ENCODE measurements around the gene KIAA0513.

Gene KIAA0513

GRCh38 chr16:85027349-85027957 lies at the start of gene KIAA0513:
KIAA0513 (plus strand) TSS chr16:85027795; CDS start chr16:85067072, 39,277 bp downstream.
- DNase-seq (ENCODE audit: low spot score): peak; percentile 95

- DNase-seq (ENCODE audit: low spot score): no peak
Observed at GRCh38 chr16:84979516-84979915, 48.1 kb upstream of the KIAA0513 start.

- peak; percentile 26 for DNase-seq (ENCODE audit: low spot score)
Observed at GRCh38 chr16:84982434-84982833, 45.2 kb upstream of the KIAA0513 start.

- DNase-seq (ENCODE audit: low spot score): no peak
Observed at GRCh38 chr16:84985079-84986065, 42.2 kb upstream of the KIAA0513 start.

GRCh38 chr16:84986102-84986501 lies 41.5 kb upstream of the KIAA0513 start:
- DNase-seq (ENCODE audit: low spot score): no peak

- DNase-seq (ENCODE audit: low spot score): no peak
Observed at GRCh38 chr16:84986879-84987278, 40.7 kb upstream of the KIAA0513 start.

- no peak for DNase-seq (ENCODE audit: low spot score)
Observed at GRCh38 chr16:84988328-84989080, 39.1 kb upstream of the KIAA0513 start.

GRCh38 chr16:84989749-84990620 lies 37.6 kb upstream of the KIAA0513 start:
- DNase-seq (ENCODE audit: low spot score): no peak

GRCh38 chr16:84990782-84991181 lies 36.8 kb upstream of the KIAA0513 start:
- DNase-seq (ENCODE audit: low spot score): no peak

GRCh38 chr16:84992717-84993075 lies 34.9 kb upstream of the KIAA0513 start:
- DNase-seq (ENCODE audit: low spot score): no peak

- DNase-seq (ENCODE audit: low spot score): no peak
Observed at GRCh38 chr16:84993926-84994325, 33.7 kb upstream of the KIAA0513 start.

- no peak for DNase-seq (ENCODE audit: low spot score)
Observed at GRCh38 chr16:84995663-84996062, 31.9 kb upstream of the KIAA0513 start.

- DNase-seq (ENCODE audit: low spot score): no peak
Observed at GRCh38 chr16:84996365-84996764, 31.2 kb upstream of the KIAA0513 start.

- DNase-seq (ENCODE audit: low spot score): no peak
Observed at GRCh38 chr16:84999200-84999599, 28.4 kb upstream of the KIAA0513 start.

- DNase-seq (ENCODE audit: low spot score): no peak
Observed at GRCh38 chr16:84999857-85000480, 27.6 kb upstream of the KIAA0513 start.

- DNase-seq (ENCODE audit: low spot score): no peak
Observed at GRCh38 chr16:85002099-85002541, 25.5 kb upstream of the KIAA0513 start.

- no peak for DNase-seq (ENCODE audit: low spot score)
Observed at GRCh38 chr16:85002608-85003007, 25.0 kb upstream of the KIAA0513 start.

- DNase-seq (ENCODE audit: low spot score): no peak
Observed at GRCh38 chr16:85003076-85003475, 24.5 kb upstream of the KIAA0513 start.

- DNase-seq (ENCODE audit: low spot score): no peak
Observed at GRCh38 chr16:85003725-85004586, 23.6 kb upstream of the KIAA0513 start.

GRCh38 chr16:85004587-85005205 lies 22.9 kb upstream of the KIAA0513 start:
- no peak for DNase-seq (ENCODE audit: low spot score)
